HL-60 (cell line): ENCODE data around the gene ATP5F1A.

Experiments
- DNase-seq, 2 experiments: peaks; one replicate each; pipeline ENCODE4 v3.0.0-alpha.2; 2010 to 2020; ENCODE audit warnings: low read depth in 1 of 2, low spot score in 1 of 2
- H3K27ac ChIP-seq: fragments of 250-450 bp; sonication (Bioruptor Pico); replicated peaks from 2 replicates; pipeline ENCODE4 v1.5.1; 2020; ENCODE audit warnings: mild to moderate bottlenecking, moderate library complexity
- H3K27me3 ChIP-seq: fragments of 250-450 bp; sonication (Bioruptor Pico); 2 replicates; pipeline ENCODE4 v1.5.1; 2021; ENCODE audit warnings: mild to moderate bottlenecking, moderate library complexity; ENCODE audit not compliant: insufficient read depth, poor library complexity, severe bottlenecking
- H3K4me3 ChIP-seq: replicated peaks from 2 replicates; pipeline ENCODE4 v1.5.1; 2011; ENCODE audit warnings: mild to moderate bottlenecking, control low read depth, low read length; ENCODE audit not compliant: insufficient read depth
- GABPA ChIP-seq: IDR thresholded peaks from 2 replicates; pipeline ENCODE4 v1.6.1; 2012; ENCODE audit warnings: low read depth
- POLR2AphosphoS5 ChIP-seq: IDR thresholded peaks from 2 replicates; pipeline ENCODE4 v1.6.1; 2012; ENCODE audit warnings: low read depth
- SPI1 ChIP-seq: IDR thresholded peaks from 2 replicates; pipeline ENCODE4 v1.6.1; 2012; ENCODE audit warnings: low read depth, mild to moderate bottlenecking, borderline replicate concordance
- TF ChIP-seq, protein P1 (sequence below): IDR thresholded peaks from one replicate; pipeline ENCODE4 v1.5.1; 2011; ENCODE audit warnings: low read length, control low read depth, inconsistent platforms; ENCODE audit not compliant: insufficient read depth
- TF ChIP-seq, protein P2 (sequence below): IDR thresholded peaks from 2 replicates; pipeline ENCODE4 v1.6.1; 2012; ENCODE audit warnings: low read depth; ENCODE audit not compliant: insufficient replicate concordance

The ATP5F1A gene

DNA sequence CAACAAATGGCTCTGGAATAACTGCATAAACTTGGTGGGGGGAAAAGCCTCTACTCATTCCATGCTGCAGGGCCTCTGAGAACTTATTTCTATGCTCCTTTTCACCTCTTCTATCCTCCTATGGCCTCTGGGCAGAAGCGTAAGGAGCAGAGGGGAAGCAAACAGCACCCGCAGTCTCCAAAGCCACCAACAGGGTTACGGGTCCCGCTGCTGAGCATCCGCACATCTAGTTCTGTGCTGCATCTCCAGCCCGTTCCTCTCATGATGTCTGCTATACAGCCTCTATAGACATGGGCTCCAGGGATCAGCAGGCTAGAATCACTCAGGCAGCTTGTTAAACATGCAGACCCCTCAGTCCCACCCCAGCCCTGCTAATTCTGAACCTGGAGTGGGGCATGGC is 52.0 kb downstream of the ATP5F1A start:
- H3K27me3 ChIP-seq: no peaks in the 10 kb centered on the region
- TF ChIP-seq, protein P1, sequence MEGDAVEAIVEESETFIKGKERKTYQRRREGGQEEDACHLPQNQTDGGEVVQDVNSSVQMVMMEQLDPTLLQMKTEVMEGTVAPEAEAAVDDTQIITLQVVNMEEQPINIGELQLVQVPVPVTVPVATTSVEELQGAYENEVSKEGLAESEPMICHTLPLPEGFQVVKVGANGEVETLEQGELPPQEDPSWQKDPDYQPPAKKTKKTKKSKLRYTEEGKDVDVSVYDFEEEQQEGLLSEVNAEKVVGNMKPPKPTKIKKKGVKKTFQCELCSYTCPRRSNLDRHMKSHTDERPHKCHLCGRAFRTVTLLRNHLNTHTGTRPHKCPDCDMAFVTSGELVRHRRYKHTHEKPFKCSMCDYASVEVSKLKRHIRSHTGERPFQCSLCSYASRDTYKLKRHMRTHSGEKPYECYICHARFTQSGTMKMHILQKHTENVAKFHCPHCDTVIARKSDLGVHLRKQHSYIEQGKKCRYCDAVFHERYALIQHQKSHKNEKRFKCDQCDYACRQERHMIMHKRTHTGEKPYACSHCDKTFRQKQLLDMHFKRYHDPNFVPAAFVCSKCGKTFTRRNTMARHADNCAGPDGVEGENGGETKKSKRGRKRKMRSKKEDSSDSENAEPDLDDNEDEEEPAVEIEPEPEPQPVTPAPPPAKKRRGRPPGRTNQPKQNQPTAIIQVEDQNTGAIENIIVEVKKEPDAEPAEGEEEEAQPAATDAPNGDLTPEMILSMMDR: no peak
- TF ChIP-seq POLR2AphosphoS5 (no peak), GABPA (no peak), SPI1 (no peak)
- TF ChIP-seq, protein P2, sequence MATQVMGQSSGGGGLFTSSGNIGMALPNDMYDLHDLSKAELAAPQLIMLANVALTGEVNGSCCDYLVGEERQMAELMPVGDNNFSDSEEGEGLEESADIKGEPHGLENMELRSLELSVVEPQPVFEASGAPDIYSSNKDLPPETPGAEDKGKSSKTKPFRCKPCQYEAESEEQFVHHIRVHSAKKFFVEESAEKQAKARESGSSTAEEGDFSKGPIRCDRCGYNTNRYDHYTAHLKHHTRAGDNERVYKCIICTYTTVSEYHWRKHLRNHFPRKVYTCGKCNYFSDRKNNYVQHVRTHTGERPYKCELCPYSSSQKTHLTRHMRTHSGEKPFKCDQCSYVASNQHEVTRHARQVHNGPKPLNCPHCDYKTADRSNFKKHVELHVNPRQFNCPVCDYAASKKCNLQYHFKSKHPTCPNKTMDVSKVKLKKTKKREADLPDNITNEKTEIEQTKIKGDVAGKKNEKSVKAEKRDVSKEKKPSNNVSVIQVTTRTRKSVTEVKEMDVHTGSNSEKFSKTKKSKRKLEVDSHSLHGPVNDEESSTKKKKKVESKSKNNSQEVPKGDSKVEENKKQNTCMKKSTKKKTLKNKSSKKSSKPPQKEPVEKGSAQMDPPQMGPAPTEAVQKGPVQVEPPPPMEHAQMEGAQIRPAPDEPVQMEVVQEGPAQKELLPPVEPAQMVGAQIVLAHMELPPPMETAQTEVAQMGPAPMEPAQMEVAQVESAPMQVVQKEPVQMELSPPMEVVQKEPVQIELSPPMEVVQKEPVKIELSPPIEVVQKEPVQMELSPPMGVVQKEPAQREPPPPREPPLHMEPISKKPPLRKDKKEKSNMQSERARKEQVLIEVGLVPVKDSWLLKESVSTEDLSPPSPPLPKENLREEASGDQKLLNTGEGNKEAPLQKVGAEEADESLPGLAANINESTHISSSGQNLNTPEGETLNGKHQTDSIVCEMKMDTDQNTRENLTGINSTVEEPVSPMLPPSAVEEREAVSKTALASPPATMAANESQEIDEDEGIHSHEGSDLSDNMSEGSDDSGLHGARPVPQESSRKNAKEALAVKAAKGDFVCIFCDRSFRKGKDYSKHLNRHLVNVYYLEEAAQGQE: no peak
- DNase-seq: no peak
- H3K27ac ChIP-seq: no peak overlapping the region
- no peak overlapping the region for H3K4me3 ChIP-seq

DNA sequence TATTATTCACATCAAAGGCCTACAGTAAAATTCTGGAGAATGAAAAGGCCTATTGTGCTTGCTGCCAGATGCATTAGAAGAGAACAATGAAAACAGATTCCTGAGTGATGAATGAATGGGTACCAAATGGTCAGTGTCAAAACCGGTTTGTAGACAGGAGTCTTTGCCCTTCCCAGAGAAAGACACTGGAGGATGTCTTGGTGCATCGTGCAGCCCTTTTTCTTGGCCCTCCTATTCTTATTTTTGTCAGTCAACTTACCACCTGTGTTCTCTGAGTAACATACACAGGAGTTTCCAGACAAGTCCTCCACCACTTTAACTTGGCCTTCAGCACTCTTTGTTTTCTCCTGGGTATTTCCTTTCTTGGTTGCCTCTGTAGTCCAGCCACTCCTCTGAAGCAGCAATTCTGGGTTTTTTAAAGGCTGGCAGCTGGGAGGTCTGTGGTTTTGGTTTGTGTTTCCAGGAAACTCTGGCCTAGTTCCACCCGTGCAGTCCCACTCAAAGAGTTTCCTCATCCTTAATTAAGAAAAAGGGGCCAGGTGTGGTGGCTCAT is 55.4 kb downstream of the ATP5F1A start:
- Histone ChIP-seq H3K27ac (no peak overlapping the region), H3K4me3 (no peak overlapping the region), H3K27me3 (no peaks in the 10 kb centered on the region)
- TF ChIP-seq POLR2AphosphoS5 (peak; percentile 59; the same call in 1 of the 2 replicates), SPI1 (no peak), GABPA (no peak)
- TF ChIP-seq, protein P1: no peak
- peak in 1 of 2 experiments; percentile 76 for DNase-seq

DNA sequence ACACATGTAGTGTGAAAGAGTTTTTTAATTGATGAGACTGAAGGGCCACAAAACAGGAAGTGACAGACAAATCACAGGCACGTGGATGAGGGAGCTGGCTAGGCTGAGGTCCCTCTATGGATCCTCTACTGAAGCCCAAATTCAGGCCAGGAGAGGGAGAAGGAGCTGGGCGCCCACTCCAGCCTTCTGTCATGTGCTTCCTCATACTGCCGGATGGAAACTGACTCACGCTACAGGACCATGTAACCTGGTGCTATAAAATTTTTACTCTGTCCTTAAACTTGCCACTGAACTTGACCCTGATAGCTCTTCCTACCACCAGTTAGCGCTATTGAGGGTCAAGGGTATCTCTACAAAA is 57.4 kb downstream of the ATP5F1A start:
- no peaks in the 10 kb centered on the region for H3K27me3 ChIP-seq
- no peak overlapping the region for H3K27ac ChIP-seq
- no peak overlapping the region for H3K4me3 ChIP-seq
- peak in 1 of 2 experiments; percentile 39 for DNase-seq
- TF ChIP-seq, protein P2: no peak
- TF ChIP-seq SPI1: peak; percentile 96
- no peak for TF ChIP-seq POLR2AphosphoS5
- TF ChIP-seq, protein P1: no peak

GRCh38 chr18:46040033-46040746 is 57.9 kb downstream of the ATP5F1A start:
- TF ChIP-seq, protein P2: no peak
- TF ChIP-seq SPI1: no peak
- TF ChIP-seq POLR2AphosphoS5: no peak
- TF ChIP-seq, protein P1: no peak
- TF ChIP-seq GABPA: no peak
- Histone ChIP-seq H3K4me3 (no peak overlapping the region), H3K27me3 (no peaks in the 10 kb centered on the region), H3K27ac (no peak overlapping the region)
- DNase-seq: no peak
